Prostate gland (tissue), 2 donors: ENCODE results near the gene DUS1L.

ENCODE experiments used
- CTCF ChIP-seq, 4 experiments: fragments of 200-600 bp in 2 of 4; fragments of 450-650 bp in 2 of 4; sonication (generic) in 2 of 4; IDR thresholded peaks; 1 replicate in 3 of 4; 2 replicates in 1 of 4; pipeline ENCODE4 v1.5.1; 2016 to 2019; ENCODE audit warnings: antibody characterized with exemption in 4 of 4, mild to moderate bottlenecking in 2 of 4, moderate library complexity in 2 of 4
- POLR2A ChIP-seq: fragments of 450-650 bp; IDR thresholded peaks from one replicate; pipeline ENCODE4 v1.6.1; 2016; ENCODE audit warnings: antibody characterized with exemption, mild to moderate bottlenecking

GRCh38 chr17:82028246-82028645, 37.4 kb downstream of the DUS1L start:
- TF ChIP-seq CTCF (IDR thresholded peaks at IDR 0.05): no peak
- no peak for TF ChIP-seq POLR2A
